ENCODE measurements around the gene TJAP1. TPM values are rescaled to one million over a fixed set of nuclear protein-coding genes. Genes with fewer than 3 reads are reported as not detected.
A peak's percentile ranks its signal among the peaks of the same experiment; 100 is the strongest.

TJAP1 gene
- total and polyA plus RNA-seq, 4 donors = 6.3 to 38.7 (median 33.1) TPM

- DNase-seq = no peak
- Histone ChIP-seq H3K4me1 (ENCODE audit: control insufficient read depth in 1 of 2, insufficient read depth in 2 of 2, low read length in 2 of 2) (no peaks in the 10 kb centered on the region), H3K36me3 (ENCODE audit: control insufficient read depth in 1 of 2, insufficient read depth in 2 of 2, low read length in 1 of 2) (no peaks in the 10 kb centered on the region), H3K9me3 (ENCODE audit: control insufficient read depth, low read length) (no peaks in the 10 kb centered on the region), H3K4me3 (ENCODE audit: low read length in 2 of 2) (no peak overlapping the region), H3K27ac (ENCODE audit: low read depth in 1 of 2, low read length in 2 of 2) (no peak overlapping the region), H3K27me3 (ENCODE audit: control insufficient read depth in 1 of 2, insufficient read depth in 2 of 2, low read length in 1 of 2) (no peaks in the 10 kb centered on the region)
- intact Hi-C loops (cut with DNase I) = no loop called here
- WGBS, 2 donors = 69 to 72% methylated on average over 4 of the region's 4 CpGs
- ATAC-seq (ENCODE audit: low FRiP score) = no peak
These were observed 9.6 kb upstream of the TJAP1 start for GRCh38 chr6:43467752-43468151.

DNA sequence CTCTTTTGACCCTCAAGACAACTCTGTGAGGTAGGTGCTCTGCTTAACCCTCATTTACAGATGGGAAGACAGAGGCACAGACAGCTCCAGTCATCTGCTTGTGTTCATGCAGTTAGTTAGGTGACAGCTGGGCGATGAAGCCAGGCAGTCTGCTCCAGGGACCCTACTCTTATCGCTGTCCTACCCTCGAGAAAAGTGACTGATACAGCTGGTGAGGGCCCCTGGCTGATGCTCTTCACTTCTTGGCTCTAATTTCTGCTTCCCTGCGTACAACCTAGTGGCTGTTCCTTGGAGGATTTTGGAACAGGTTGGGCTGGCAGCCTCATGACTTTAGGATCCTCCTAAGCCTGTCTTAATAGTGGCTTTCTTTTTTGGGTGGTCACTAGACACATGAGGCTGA lies 9.1 kb upstream of the TJAP1 start:
- intact Hi-C loops (cut with DNase I) = no loop called here
- H3K4me3 ChIP-seq (ENCODE audit: low read length in 2 of 2) = no peak overlapping the region
- 80 to 83% methylated on average over 4 of the region's 4 CpGs for WGBS, 2 donors

GRCh38 chr6:43468748-43469681 lies 8.4 kb upstream of the TJAP1 start:
- Histone ChIP-seq H3K36me3 (ENCODE audit: control insufficient read depth in 1 of 2, insufficient read depth in 2 of 2, low read length in 1 of 2) (no peaks in the 10 kb centered on the region), H3K4me3 (ENCODE audit: low read length in 2 of 2) (no peak overlapping the region), H3K4me1 (ENCODE audit: control insufficient read depth in 1 of 2, insufficient read depth in 2 of 2, low read length in 2 of 2) (no peaks in the 10 kb centered on the region), H3K27me3 (ENCODE audit: control insufficient read depth in 1 of 2, insufficient read depth in 2 of 2, low read length in 1 of 2) (no peaks in the 10 kb centered on the region), H3K27ac (ENCODE audit: low read depth in 1 of 2, low read length in 2 of 2) (no peak overlapping the region), H3K9me3 (ENCODE audit: control insufficient read depth, low read length) (no peaks in the 10 kb centered on the region)
- intact Hi-C loops (cut with DNase I) = no loop called here
- ATAC-seq (ENCODE audit: low FRiP score) (peak; percentile 26), DNase-seq (no peak)
- 68 to 71% methylated on average over 13 of the region's 13 CpGs for WGBS, 2 donors

More for the DNA sequence above, 9.1 kb upstream of the TJAP1 start:
- DNase-seq = no peak
- Histone ChIP-seq H3K9me3 (ENCODE audit: control insufficient read depth, low read length) (no peaks in the 10 kb centered on the region), H3K4me1 (ENCODE audit: control insufficient read depth in 1 of 2, insufficient read depth in 2 of 2, low read length in 2 of 2) (no peaks in the 10 kb centered on the region), H3K27me3 (ENCODE audit: control insufficient read depth in 1 of 2, insufficient read depth in 2 of 2, low read length in 1 of 2) (no peaks in the 10 kb centered on the region), H3K27ac (ENCODE audit: low read depth in 1 of 2, low read length in 2 of 2) (no peak overlapping the region), H3K36me3 (ENCODE audit: control insufficient read depth in 1 of 2, insufficient read depth in 2 of 2, low read length in 1 of 2) (no peaks in the 10 kb centered on the region)
- ATAC-seq (ENCODE audit: low FRiP score) = no peak

DNA sequence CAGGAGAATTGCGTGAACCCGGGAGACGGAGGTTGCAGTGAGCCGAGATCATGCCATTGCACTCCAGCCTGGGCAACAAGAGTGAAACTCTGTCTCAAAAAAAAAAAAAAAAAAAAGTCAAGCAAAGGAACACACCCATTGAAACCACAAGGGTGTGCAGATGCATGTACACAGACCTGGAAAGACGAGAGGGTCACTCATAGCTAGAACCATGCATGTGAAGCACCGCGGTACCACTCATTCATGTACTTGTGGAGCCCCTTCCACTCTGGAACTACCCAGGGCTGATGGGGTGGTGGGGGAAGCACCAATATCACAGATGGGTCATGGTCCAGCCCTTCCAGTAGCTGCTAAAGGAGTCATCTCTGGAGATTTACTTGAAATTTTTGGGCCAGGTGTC lies 7.4 kb upstream of the TJAP1 start:
- no peak for DNase-seq
- Histone ChIP-seq H3K27ac (ENCODE audit: low read depth in 1 of 2, low read length in 2 of 2) (no peak overlapping the region), H3K4me3 (ENCODE audit: low read length in 2 of 2) (no peak overlapping the region), H3K36me3 (ENCODE audit: control insufficient read depth in 1 of 2, insufficient read depth in 2 of 2, low read length in 1 of 2) (no peaks in the 10 kb centered on the region), H3K9me3 (ENCODE audit: control insufficient read depth, low read length) (no peaks in the 10 kb centered on the region), H3K4me1 (ENCODE audit: control insufficient read depth in 1 of 2, insufficient read depth in 2 of 2, low read length in 2 of 2) (no peaks in the 10 kb centered on the region), H3K27me3 (ENCODE audit: control insufficient read depth in 1 of 2, insufficient read depth in 2 of 2, low read length in 1 of 2) (no peaks in the 10 kb centered on the region)
- no peak for ATAC-seq (ENCODE audit: low FRiP score)
- 88 to 94% methylated on average over 7 of the region's 7 CpGs for WGBS, 2 donors
- intact Hi-C loops (cut with DNase I) = no loop called here

- no peak overlapping the region for H3K4me3 ChIP-seq (ENCODE audit: low read length in 2 of 2)
- intact Hi-C loops (cut with DNase I) = no loop called here
- H3K27ac ChIP-seq (ENCODE audit: low read depth in 1 of 2, low read length in 2 of 2) = no peak overlapping the region
- DNase-seq = no peak
- no peak for ATAC-seq (ENCODE audit: low FRiP score)
- H3K9me3 ChIP-seq (ENCODE audit: control insufficient read depth, low read length) = no peaks in the 10 kb centered on the region
- H3K27me3 ChIP-seq (ENCODE audit: control insufficient read depth in 1 of 2, insufficient read depth in 2 of 2, low read length in 1 of 2) = no peaks in the 10 kb centered on the region
- no peaks in the 10 kb centered on the region for H3K36me3 ChIP-seq (ENCODE audit: control insufficient read depth in 1 of 2, insufficient read depth in 2 of 2, low read length in 1 of 2)
- H3K4me1 ChIP-seq (ENCODE audit: control insufficient read depth in 1 of 2, insufficient read depth in 2 of 2, low read length in 2 of 2) = no peaks in the 10 kb centered on the region
- 70 to 81% methylated on average over 1 of the region's 1 CpG for WGBS, 2 donors
These were observed 6.0 kb upstream of the TJAP1 start for GRCh38 chr6:43471399-43471798.

DNA sequence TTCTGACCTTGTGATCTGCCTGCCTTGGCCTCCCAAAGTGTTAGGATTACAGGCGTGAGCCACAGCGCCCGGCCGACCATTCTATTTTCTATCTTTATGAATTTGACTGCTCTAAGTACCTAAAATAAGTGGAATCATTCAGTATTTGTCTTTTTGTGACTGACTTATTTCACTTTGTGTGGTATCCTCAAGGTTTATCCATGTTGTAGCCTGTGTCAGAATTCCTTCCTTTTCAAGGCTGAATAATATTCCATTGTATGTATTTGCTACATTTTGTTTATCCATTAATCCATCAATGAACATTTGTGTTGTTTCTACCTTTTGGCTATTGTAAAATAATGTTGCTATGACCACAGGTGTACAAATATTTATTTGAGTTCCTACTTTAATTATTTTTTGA lies 4.9 kb upstream of the TJAP1 start:
- no peaks in the 10 kb centered on the region for H3K9me3 ChIP-seq (ENCODE audit: control insufficient read depth, low read length)
- no peaks in the 10 kb centered on the region for H3K36me3 ChIP-seq (ENCODE audit: control insufficient read depth in 1 of 2, insufficient read depth in 2 of 2, low read length in 1 of 2)
- H3K4me1 ChIP-seq (ENCODE audit: control insufficient read depth in 1 of 2, insufficient read depth in 2 of 2, low read length in 2 of 2) = no peaks in the 10 kb centered on the region
- DNase-seq (no peak), ATAC-seq (ENCODE audit: low FRiP score) (no peak)
- no peaks in the 10 kb centered on the region for H3K27me3 ChIP-seq (ENCODE audit: control insufficient read depth in 1 of 2, insufficient read depth in 2 of 2, low read length in 1 of 2)
- no peak overlapping the region for H3K27ac ChIP-seq (ENCODE audit: low read depth in 1 of 2, low read length in 2 of 2)
- H3K4me3 ChIP-seq (ENCODE audit: low read length in 2 of 2) = no peak overlapping the region
- WGBS, 2 donors = 94 to 98% methylated on average over 4 of the region's 4 CpGs
- intact Hi-C loops (cut with DNase I) = no loop called here

DNA sequence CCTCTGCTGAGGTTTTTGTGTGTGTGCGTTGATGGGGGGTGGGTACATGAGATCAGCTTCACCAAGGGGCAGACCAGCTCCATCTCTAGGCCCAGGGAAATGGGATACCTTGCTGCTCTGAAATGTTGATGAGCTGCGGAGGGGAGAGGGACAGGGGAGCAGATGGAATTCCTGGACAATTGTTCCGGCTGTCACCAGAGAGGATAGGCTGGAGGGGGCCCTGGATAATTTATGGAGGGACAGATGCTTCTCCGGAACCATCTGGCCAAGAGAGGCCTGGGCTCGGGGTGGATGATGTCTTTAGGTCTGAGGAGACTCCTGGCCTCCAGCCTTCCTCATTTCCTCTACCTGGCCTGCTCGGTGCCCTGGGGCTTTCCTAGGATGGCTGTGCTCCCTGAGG lies 1.9 kb upstream of the TJAP1 start:
- no peak for ATAC-seq (ENCODE audit: low FRiP score)

GRCh38 chr6:43476746-43477145 lies 624 bp upstream of the TJAP1 start:
- no peaks in the 10 kb centered on the region for H3K36me3 ChIP-seq (ENCODE audit: control insufficient read depth in 1 of 2, insufficient read depth in 2 of 2, low read length in 1 of 2)
- ATAC-seq (ENCODE audit: low FRiP score) (no peak), DNase-seq (no peak)
- H3K9me3 ChIP-seq (ENCODE audit: control insufficient read depth, low read length) = no peaks in the 10 kb centered on the region
- peaks cover 0 to 5% of the 10 kb centered on the region in 2 donors for H3K4me1 ChIP-seq (ENCODE audit: control insufficient read depth in 1 of 2, insufficient read depth in 2 of 2, low read length in 2 of 2)
- intact Hi-C loops (cut with DNase I) = no loop called here
- peak overlapping the region in 1 of 2 donors; percentile 92 for H3K4me3 ChIP-seq (ENCODE audit: low read length in 2 of 2)
- 36% methylated on average over 2 of the region's 2 CpGs for WGBS, 2 donors
- H3K27ac ChIP-seq (ENCODE audit: low read depth in 1 of 2, low read length in 2 of 2) = no peak overlapping the region
- H3K27me3 ChIP-seq (ENCODE audit: control insufficient read depth in 1 of 2, insufficient read depth in 2 of 2, low read length in 1 of 2) = no peaks in the 10 kb centered on the region

More for the DNA sequence above, 1.9 kb upstream of the TJAP1 start:
- intact Hi-C loops (cut with DNase I) = no loop called here
- Histone ChIP-seq H3K36me3 (ENCODE audit: control insufficient read depth in 1 of 2, insufficient read depth in 2 of 2, low read length in 1 of 2) (no peaks in the 10 kb centered on the region), H3K4me1 (ENCODE audit: control insufficient read depth in 1 of 2, insufficient read depth in 2 of 2, low read length in 2 of 2) (peaks cover 0 to 5% of the 10 kb centered on the region in 2 donors), H3K27me3 (ENCODE audit: control insufficient read depth in 1 of 2, insufficient read depth in 2 of 2, low read length in 1 of 2) (no peaks in the 10 kb centered on the region), H3K27ac (ENCODE audit: low read depth in 1 of 2, low read length in 2 of 2) (no peak overlapping the region), H3K4me3 (ENCODE audit: low read length in 2 of 2) (no peak overlapping the region), H3K9me3 (ENCODE audit: control insufficient read depth, low read length) (no peaks in the 10 kb centered on the region)
- WGBS, 2 donors = 63 to 66% methylated on average over 6 of the region's 6 CpGs
- DNase-seq = no peak

DNA sequence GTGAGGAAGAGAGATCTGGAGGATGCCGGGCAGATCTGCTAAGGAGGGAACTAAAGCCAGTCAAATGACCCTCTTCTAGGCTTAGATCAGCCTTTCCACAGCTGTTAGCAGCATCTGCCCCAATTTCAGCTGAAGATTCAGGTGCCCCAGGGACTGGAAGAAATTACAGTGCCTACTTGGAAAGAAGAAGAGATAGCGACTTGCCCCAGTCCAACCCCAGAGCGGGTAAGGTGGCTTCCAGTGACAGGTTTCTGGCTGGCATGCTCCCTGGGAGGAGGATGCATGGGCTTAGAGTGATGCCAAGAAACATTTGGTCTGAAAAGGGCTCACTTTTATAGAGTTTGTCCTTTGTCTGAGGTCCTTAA lies 620 bp downstream of the TJAP1 start:
- H3K4me1 ChIP-seq (ENCODE audit: control insufficient read depth in 1 of 2, insufficient read depth in 2 of 2, low read length in 2 of 2) = peaks cover 0 to 5% of the 10 kb centered on the region in 2 donors
- ATAC-seq (ENCODE audit: low FRiP score) (no peak), DNase-seq (no peak)
- H3K9me3 ChIP-seq (ENCODE audit: control insufficient read depth, low read length) = no peaks in the 10 kb centered on the region
- H3K27me3 ChIP-seq (ENCODE audit: control insufficient read depth in 1 of 2, insufficient read depth in 2 of 2, low read length in 1 of 2) = no peaks in the 10 kb centered on the region
- peak overlapping the region in 1 of 2 donors; percentile 42 for H3K27ac ChIP-seq (ENCODE audit: low read depth in 1 of 2, low read length in 2 of 2)
- intact Hi-C loops (cut with DNase I) = loop anchor here in 1 of 2 donors (2.0 kb wide), 1 partner anchor 15 kb away; no protein-coding TSS in a partner anchor
- H3K36me3 ChIP-seq (ENCODE audit: control insufficient read depth in 1 of 2, insufficient read depth in 2 of 2, low read length in 1 of 2) = no peaks in the 10 kb centered on the region
- 14 to 18% methylated on average over 3 of the region's 3 CpGs for WGBS, 2 donors
- peak overlapping the region; percentile 72 to 92 for H3K4me3 ChIP-seq (ENCODE audit: low read length in 2 of 2)
